Stimulated activated CD8-positive, alpha-beta memory T cell treated with anti-CD3 and anti-CD28 coated beads, Interleukin-4, amount 100 ng/mL, for 24 hours (primary cell): ENCODE results near the gene RCOR1.
"Not testable (repeated sequence)": the region's sequence is repeated elsewhere in the genome, so short reads cannot be mapped to it uniquely, and the experiment has no call there.

Experiments
- DNase-seq: peaks from one replicate; pipeline ENCODE4 v3.0.0-alpha.2; 2020; ENCODE audit warnings: low read depth

The RCOR1 gene

GRCh38 chr14:102571043-102571442 lies 21.4 kb upstream of the RCOR1 start:
- DNase-seq = no peak

DNA sequence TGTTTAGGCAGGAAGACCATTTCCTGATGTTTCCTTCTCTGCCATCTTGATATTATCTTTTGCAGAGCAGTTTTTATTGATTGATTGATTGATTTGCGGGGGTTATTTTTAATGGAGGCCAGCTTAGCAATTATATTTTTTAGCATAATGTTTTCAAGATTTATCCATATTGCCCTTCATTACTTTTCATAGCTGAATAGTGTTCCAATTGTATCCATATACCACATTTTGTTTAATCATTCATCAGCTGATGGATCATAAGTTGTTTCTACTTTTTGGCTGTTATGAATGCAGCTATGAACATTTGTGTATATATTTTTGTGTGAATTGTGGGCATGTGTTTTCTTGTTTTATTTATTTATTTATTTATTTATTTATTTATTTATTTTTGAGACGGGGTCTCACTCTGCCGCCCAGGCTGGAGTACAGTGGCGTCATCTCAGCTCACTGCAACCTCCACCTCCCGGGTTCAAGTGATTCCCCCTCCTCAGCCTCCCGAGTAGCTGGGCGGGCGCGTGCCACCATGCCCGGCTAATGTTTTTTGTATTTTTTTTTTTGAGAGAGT lies 20.9 kb upstream of the RCOR1 start:
- DNase-seq = no peak

DNA sequence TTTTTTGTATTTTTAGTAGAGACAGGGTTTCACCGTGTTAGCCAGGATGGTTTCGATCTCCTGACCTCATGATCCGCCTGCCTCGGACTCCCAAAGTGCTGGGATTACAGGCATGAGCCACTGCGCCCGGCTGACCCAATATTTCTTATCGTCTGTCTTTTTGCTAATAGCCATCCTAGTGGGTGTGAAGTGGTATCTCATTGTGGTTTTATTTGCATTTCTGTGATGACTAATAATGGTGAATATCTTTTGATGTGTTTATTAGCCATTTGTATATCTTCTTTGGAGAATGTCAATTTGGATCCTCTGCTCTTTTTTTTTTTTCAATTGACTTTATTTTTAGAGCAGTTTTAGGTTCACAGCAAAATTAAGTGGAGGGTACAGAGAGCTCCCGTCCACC lies 19.3 kb upstream of the RCOR1 start:
- DNase-seq = not testable (repeated sequence)

DNA sequence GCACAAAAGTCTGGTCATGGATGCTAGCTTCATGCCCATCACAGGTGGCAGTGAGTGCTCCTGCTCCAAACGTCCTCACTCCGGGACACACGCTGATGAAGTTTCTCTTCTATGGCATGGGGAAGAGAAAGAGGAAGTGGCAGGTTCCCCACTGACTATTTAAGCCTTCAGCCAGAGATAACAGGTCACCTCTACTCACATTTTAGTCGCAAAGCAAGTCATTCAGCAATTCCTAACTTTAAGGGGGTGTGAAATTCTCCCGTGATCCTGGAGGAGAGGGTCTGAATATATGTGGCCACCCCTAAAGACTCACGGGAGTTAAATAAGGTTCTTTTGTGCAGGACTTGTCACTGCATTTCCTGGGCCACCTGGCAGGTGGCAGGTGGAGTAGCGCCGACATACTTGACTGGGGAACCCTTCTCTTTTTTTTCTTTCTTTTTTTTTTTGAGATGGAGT lies 18.8 kb upstream of the RCOR1 start:
- DNase-seq = no peak

DNA sequence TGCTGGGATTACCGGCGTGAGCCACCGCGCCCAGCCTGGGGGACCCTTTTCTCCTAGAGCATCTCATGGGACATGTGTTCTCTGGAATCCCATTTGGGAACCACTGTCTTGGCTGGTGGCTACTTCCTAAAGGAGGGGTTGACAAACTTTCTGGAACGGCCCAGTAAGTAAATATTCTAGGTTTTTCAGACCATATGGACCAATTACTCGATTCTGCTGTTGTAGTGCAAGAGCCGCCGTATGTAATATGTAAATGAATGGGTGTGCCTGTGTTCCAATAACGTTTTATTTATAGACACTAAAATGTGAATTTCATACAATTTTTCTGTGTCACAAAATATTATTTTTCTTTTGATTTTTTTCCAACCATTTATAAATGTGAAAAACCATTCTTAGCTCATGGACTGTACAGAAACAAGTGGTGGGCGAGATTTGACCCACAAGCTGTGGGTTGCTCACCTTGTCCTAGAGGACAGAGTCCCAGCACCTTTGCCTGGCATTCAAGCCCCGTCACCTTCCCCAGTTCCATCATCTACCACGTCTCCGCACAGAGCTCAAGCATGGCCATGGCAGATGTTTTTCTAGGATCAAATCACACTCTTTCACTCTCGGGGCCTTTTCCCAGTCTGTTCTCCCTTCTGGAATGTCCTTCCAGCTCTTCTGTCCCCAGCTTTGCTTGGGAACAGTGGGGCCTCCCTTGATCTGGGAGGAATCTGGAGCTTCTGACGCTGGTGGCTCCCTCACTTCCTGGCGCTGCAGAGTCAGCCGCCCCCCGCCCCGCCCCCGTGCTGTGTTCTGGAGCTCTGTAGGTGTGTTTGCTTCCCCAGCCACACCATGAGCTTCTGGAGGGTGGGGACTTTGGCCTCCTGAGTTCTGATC lies 17.9 kb upstream of the RCOR1 start:
- no peak for DNase-seq

DNA sequence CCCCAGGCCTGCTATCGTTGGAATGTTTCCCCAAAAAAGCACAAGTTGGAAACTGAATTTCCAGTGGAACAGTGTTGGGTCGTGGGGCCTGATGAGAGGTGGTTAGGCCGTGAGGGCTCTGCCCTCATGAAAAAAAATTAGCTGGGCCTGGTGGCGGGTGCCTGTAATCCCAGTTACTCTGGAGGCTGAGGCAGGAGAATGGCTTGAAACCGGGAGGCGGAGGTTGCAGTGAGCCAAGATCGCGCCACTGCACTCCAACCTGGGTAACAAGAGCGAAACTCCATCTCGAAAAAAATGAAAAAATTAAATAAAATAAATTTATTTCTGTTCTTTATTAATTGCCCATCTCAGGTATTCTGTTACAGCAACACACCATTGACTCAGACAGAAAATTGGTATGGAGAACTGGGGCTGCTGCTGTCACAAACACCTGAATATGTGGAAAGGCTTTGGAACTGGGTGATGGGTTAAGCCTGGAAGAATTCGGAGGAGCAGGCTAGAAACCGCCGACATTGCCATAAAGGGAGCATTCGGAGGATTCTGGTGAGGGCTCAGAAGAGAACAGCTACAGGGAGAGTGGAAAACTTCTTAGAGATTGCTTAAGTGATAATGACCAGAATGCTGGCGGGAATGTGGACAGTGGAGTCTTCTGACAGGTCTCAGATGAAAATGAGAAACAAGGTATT lies 17.1 kb upstream of the RCOR1 start:
- DNase-seq = no peak

DNA sequence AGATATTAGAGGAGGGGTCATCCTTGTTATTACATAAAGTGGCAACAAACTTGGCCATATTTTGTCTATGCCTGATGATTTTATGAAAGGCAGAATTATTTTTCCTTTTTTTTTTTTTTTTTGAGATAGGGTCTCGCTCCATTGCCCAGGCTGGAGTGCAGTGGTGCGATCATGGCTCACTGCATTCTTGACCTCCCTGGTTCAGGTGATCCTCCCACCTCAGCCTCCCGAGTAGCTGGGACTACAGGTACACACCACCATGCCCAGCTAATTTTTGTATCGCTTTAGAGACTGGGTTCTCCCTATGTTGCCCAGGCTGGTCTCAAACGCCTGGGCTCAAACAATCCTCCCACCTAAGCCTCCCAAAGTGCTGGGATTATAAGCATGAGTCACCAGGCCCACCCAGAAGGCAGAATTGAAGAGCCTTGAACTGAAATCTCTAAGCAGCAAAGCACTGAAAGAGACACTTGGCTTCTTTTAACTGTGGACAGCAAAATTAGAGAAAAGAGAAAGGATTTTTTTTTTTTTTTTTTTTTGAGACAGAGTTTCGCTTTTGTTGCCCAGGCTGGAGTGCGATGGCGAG lies 16.5 kb upstream of the RCOR1 start:
- DNase-seq = not testable (repeated sequence)

DNA sequence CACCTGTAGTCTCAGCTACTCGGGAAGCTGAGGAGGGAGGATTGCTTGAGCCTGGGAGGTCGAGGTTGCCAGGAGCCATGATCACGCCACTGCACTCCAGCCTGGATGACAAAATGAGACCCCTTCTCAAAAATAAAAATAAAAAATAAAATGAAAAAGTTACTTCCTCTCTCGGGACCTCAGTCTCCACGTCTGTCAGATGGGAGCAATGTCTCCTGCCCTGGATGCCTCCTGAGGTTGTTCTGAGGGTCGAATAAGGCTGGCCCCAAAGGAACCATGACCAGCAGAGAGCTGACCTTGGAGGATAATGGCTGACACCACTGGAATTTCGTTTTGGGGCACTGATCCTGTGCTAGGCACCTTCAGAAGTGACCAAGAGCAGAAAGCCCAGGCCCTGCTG lies 13.6 kb upstream of the RCOR1 start:
- no peak for DNase-seq

GRCh38 chr14:102579696-102580549 lies 12.5 kb upstream of the RCOR1 start:
- DNase-seq = no peak

- no peak for DNase-seq
Measured at GRCh38 chr14:102580550-102581110, 11.8 kb upstream of the RCOR1 start.

- no peak for DNase-seq
Measured at GRCh38 chr14:102581193-102581592, 11.3 kb upstream of the RCOR1 start.

DNA sequence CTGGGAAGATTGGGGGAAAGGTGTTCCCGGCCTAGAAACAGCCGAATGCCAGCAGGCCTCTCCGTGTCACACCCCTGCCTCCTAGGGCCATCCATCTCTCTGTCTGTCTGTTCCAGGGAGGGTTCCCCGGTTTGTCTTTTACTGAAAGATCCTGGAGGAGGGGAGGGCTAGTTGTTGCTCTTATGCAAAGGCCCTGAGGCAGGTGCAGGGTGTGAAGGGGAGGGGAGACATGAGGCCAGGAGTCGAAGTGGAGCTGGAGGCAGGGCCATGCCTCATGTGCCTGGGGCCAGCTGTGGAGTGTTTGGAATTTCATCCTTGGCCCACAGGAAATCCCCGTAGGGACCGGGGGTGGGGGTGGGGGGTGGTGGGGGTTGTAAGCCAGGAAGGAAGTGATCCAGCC lies 8.7 kb upstream of the RCOR1 start:
- DNase-seq = no peak

DNA sequence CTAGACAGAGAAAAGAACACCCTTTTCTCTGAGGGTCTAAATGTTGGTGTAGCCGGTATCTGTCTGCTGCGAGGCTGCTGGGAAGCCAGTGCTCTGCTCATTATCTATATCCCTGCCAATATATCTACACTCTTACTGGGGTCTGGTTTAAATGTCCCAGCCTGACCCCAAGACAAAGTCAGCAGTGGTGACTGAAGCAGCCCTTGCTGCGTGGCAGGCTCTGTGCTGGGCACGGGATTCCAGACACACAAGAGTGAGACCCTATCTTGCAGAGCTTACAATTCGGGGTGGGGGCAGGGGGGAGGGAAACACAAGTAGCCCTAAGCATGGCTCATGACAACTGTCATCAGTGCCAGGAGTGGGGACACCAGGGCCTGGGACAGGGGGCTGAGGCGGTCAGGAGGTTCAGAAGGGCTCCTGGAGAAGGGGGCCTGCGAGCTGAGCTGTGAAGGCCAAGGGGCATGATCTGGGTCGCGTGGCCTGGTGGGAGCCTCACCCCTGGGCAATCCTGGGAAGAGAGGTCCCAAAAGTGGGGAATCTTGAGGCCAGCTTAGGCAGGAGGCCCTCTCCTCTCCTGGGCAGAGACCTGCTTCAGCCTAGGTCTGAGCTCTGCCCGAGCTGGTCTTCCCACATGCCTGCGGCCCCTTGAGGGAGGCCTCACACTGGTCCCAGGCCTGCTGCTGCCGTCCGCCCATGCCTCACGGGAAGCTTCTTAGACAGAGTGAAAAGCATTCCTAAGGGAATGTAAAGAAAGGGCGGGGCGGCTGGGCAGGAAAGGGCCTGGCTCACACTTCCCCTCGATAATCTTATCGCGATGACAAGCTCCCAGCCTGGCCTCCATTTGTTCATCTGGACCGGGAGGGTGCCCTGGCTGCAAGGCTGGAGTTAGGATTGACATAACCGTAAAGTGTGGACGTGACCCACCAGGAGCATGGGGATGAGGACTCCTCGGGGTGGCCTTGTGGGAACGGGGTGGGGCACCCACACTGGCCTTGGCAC lies 7.3 kb upstream of the RCOR1 start:
- DNase-seq = no peak

GRCh38 chr14:102586420-102587104 lies 5.9 kb upstream of the RCOR1 start:
- DNase-seq = no peak

GRCh38 chr14:102588821-102589220 lies 3.6 kb upstream of the RCOR1 start:
- no peak for DNase-seq

GRCh38 chr14:102589761-102590290 lies 2.6 kb upstream of the RCOR1 start:
- DNase-seq = no peak

DNA sequence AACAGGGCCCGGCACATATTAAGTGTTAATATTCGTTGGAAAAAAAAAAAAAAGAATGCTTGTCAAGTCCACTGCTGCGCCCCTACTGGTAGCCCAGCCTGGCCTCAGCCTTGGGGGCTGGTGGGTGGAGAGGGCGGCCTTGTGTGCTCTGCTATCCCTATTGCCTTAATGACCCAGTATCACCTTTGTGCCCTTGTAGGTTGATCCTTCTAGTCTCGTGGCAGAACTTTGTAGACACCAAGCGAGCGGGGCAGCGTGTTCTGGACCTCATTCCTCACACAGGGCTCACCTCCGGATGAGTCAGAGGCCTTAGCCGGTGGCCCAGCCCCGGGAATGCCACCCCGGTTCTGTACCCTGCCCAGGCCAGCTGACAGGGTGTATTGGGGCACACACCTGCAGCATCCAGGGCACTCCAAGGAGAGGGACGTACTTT lies 1.8 kb upstream of the RCOR1 start:
- no peak for DNase-seq

- peak; percentile 13 for DNase-seq
Measured at GRCh38 chr14:102591372-102591943, 991 bp upstream of the RCOR1 start.

- DNase-seq = no peak
Measured at GRCh38 chr14:102592763-102593060, 263 bp downstream of the RCOR1 start.
